GM12801 (cell line): ENCODE measurements around the gene SIGLECL1.

Experiments
- CTCF ChIP-seq: IDR thresholded peaks from one replicate; pipeline ENCODE4 v1.5.1; 2011; ENCODE audit warnings: control low read depth; ENCODE audit not compliant: insufficient read length; ENCODE audit errors: extremely low read depth

SIGLECL1 gene

GRCh38 chr19:51253088-51253806 lies 2.4 kb downstream of the SIGLECL1 start:
- no peak for TF ChIP-seq CTCF

- TF ChIP-seq CTCF, result no peak
These were observed 5.3 kb downstream of the SIGLECL1 start for GRCh38 chr19:51256155-51256625.

- no peak for TF ChIP-seq CTCF
These were observed 6.6 kb downstream of the SIGLECL1 start for GRCh38 chr19:51257471-51257870.

GRCh38 chr19:51258165-51259160 lies 7.6 kb downstream of the SIGLECL1 start:
- no peak for TF ChIP-seq CTCF

- no peak for TF ChIP-seq CTCF
These were observed 8.7 kb downstream of the SIGLECL1 start for GRCh38 chr19:51259348-51260245.

- no peak for TF ChIP-seq CTCF
These were observed 12.9 kb downstream of the SIGLECL1 start for GRCh38 chr19:51263808-51264207.
